K562 (cell line): Measurements from ENCODE around the gene GAD1. TPM values are rescaled to one million over a fixed set of nuclear protein-coding genes. Genes with fewer than 3 reads are reported as not detected.
A peak's percentile ranks its signal among the peaks of the same experiment; 100 is the strongest.

ENCODE experiments used
- ELF1 ChIP-seq: fragments of 200-800 bp; sonication (Bioruptor generic); IDR thresholded peaks from 2 replicates; pipeline ENCODE4 v1.6.1; 2016; ENCODE audit warnings: missing genetic modification characterization, missing compliant biosample characterization
- ETV5 ChIP-seq: sonication (generic); formaldehyde crosslinking; IDR thresholded peaks from 2 replicates; pipeline ENCODE4 v1.4.0; 2020; ENCODE audit warnings: low read depth, mild to moderate bottlenecking, missing genetic modification reagents
- KAT7 ChIP-seq: sonication (generic); formaldehyde crosslinking; IDR thresholded peaks from 2 replicates; pipeline ENCODE4 v1.8.0; 2022; ENCODE audit warnings: missing genetic modification reagents, mild to moderate bottlenecking, borderline replicate concordance
- PHF8 ChIP-seq: fragments of 200-600 bp; sonication (generic); IDR thresholded peaks from 2 replicates; pipeline ENCODE4 v1.6.1; 2012; ENCODE audit warnings: mixed run types, mild to moderate bottlenecking, inconsistent platforms, low read length, moderate library complexity, borderline replicate concordance
- YY1 ChIP-seq, 3 experiments: IDR thresholded peaks; 2 replicates each; pipeline ENCODE4 v1.6.1; 2011; ENCODE audit warnings: low read length in 2 of 3, mild to moderate bottlenecking in 2 of 3, moderate library complexity in 2 of 3, borderline replicate concordance in 1 of 3, control low read depth in 1 of 3, low read depth in 1 of 3; ENCODE audit not compliant: insufficient read depth in 3 of 3, insufficient replicate concordance in 2 of 3, control insufficient read depth in 1 of 3, insufficient read length in 1 of 3; ENCODE audit errors: extremely low read depth in 1 of 3
- ZNF445 ChIP-seq: fragments of 250-450 bp; sonication (Bioruptor Pico); IDR thresholded peaks from 2 replicates; pipeline ENCODE4 v1.4.0; 2020; ENCODE audit warnings: low read depth, mild to moderate bottlenecking, moderate library complexity
- ZNF586 ChIP-seq: fragments of 450-650 bp; formaldehyde crosslinking; conservative IDR thresholded peaks from 2 replicates; pipeline ENCODE4 v1.4.0; 2020; ENCODE audit warnings: mild to moderate bottlenecking, moderate library complexity
- polyA plus RNA-seq, 8 experiments: library from polyadenylated mRNA; depleted of rRNA in 4 of 8; stranded (reverse) in 5 of 8; unstranded in 3 of 8; fragments of >200 nt; fragmentation: Nextera tagmentation in 2 of 8; fragmentation: Illumina TruSeq in 1 of 8; extraction: Ambion mirVana in 2 of 8; extraction: Trizol in 1 of 8; gene quantifications; 2 replicates each; pipeline versions ENCODE4 v1.2.1 to v1.2.3, GENCODE V29; 2011 to 2014; ENCODE audit warnings: inconsistent platforms in 1 of 8, missing spikeins in 1 of 8
- total RNA-seq, 7 experiments: library from RNA; depleted of rRNA in 6 of 7; stranded (reverse); fragments of >200 nt in 6 of 7; fragmentation: Illumina TruSeq in 2 of 7; extraction: Trizol in 2 of 7; gene quantifications; 2 replicates each; pipeline versions ENCODE4 v1.2.1 to v1.2.3, GENCODE V29; 2011 to 2021; ENCODE audit warnings: low replicate concordance in 1 of 7
- TF ChIP-seq, protein P1 (sequence below), 2 experiments: fragments of 450-650 bp; IDR thresholded peaks; 2 replicates each; pipeline ENCODE4 v1.6.1; 2016
- TF ChIP-seq, protein P2 (sequence below): IDR thresholded peaks from 2 replicates; pipeline ENCODE4 v1.6.1; 2011; ENCODE audit warnings: borderline replicate concordance, low read depth, mild to moderate bottlenecking, moderate library complexity, low read length; ENCODE audit not compliant: insufficient read depth, poor library complexity, severe bottlenecking
- TF ChIP-seq, protein P3 (sequence below): fragments of 450-650 bp; formaldehyde crosslinking; IDR thresholded peaks from 2 replicates; pipeline ENCODE4 v1.4.0; 2020; ENCODE audit warnings: mild to moderate bottlenecking, moderate library complexity
- TF ChIP-seq, protein P4 (sequence below), 3 experiments: IDR thresholded peaks in 2 of 3; conservative IDR thresholded peaks in 1 of 3; 2 replicates each; pipeline ENCODE4 v1.5.1; 2011 to 2012; ENCODE audit warnings: low read length in 3 of 3, mild to moderate bottlenecking in 3 of 3, control low read depth in 2 of 3, improper control_type of control experiment in 1 of 3, inconsistent platforms in 1 of 3, low read depth in 1 of 3, mixed read lengths in 1 of 3, moderate library complexity in 1 of 3; ENCODE audit not compliant: insufficient read depth in 2 of 3
- TF ChIP-seq, protein P5 (sequence below), 2 experiments: fragments of 250-450 bp in 1 of 2; fragments of 450-650 bp in 1 of 2; sonication (Bioruptor Pico) in 1 of 2; IDR thresholded peaks; 2 replicates each; pipeline versions ENCODE4 v1.6.1 to v1.8.0; 2016 to 2021; ENCODE audit warnings: mild to moderate bottlenecking in 2 of 2, moderate library complexity in 2 of 2, missing compliant biosample characterization in 1 of 2, missing genetic modification characterization in 1 of 2

Gene GAD1
- total and polyA plus RNA-seq, 9 of the 15 experiments (the other 6 are each of a cell fraction or from before 2014, with no cell fraction given) = 2.7 to 29.1 (median 15.7) TPM

DNA sequence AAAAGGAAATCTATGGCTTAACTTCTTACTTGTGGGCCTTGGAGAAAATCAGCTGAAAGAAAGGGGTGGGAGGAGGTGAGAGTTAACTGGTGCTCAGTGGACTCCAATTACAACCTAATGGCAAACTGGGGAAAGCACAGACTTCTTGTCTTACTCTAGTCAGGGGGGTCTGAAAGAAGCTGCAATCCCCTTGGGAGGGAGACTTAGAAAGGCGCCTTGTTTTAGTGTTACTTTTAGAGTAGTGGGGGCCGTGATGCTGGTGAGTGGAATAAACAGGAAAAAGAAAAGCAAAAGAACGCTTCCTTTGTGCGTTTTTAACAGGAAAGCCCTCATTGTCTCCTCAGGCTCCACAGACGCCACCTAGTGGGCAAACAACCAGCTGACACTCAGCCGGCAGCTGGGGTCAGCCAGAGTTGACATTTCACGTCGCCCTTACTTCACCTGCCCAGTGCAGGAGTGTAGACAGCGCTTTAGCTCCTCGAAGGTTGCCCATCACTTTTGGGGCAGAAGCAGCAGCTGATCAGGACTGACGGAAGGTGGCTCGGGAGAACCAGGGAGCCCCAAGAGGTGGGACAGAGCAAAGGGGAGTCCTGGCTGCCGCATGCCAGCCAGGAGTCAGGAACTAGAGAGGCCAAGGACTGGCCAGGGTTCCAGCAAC is 56.5 kb downstream of the GAD1 start (continued):
- no peak for TF ChIP-seq PHF8
- TF ChIP-seq, protein P1, sequence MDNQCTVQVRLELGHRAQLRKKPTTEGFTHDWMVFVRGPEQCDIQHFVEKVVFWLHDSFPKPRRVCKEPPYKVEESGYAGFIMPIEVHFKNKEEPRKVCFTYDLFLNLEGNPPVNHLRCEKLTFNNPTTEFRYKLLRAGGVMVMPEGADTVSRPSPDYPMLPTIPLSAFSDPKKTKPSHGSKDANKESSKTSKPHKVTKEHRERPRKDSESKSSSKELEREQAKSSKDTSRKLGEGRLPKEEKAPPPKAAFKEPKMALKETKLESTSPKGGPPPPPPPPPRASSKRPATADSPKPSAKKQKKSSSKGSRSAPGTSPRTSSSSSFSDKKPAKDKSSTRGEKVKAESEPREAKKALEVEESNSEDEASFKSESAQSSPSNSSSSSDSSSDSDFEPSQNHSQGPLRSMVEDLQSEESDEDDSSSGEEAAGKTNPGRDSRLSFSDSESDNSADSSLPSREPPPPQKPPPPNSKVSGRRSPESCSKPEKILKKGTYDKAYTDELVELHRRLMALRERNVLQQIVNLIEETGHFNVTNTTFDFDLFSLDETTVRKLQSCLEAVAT (IDR thresholded peaks at IDR 0.05) = 0 out of 4 replicates have a peak, but pooled peaks of 1 of the 2 experiments have one; percentile 21
- TF ChIP-seq KAT7 (CRISPR knock-in tag) = no peak
- TF ChIP-seq, protein P2, sequence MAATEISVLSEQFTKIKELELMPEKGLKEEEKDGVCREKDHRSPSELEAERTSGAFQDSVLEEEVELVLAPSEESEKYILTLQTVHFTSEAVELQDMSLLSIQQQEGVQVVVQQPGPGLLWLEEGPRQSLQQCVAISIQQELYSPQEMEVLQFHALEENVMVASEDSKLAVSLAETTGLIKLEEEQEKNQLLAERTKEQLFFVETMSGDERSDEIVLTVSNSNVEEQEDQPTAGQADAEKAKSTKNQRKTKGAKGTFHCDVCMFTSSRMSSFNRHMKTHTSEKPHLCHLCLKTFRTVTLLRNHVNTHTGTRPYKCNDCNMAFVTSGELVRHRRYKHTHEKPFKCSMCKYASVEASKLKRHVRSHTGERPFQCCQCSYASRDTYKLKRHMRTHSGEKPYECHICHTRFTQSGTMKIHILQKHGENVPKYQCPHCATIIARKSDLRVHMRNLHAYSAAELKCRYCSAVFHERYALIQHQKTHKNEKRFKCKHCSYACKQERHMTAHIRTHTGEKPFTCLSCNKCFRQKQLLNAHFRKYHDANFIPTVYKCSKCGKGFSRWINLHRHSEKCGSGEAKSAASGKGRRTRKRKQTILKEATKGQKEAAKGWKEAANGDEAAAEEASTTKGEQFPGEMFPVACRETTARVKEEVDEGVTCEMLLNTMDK = peak; percentile 53
- TF ChIP-seq ZNF586 = no peak
- TF ChIP-seq ZNF445 (CRISPR knock-in tag) = 0 out of 2 replicates have a peak, but pooled peaks have one; percentile 64
- peak in 1 of 3 experiments; percentile 20 for TF ChIP-seq YY1 (IDR thresholded peaks at IDR 0.05; ENCODE audit: borderline replicate concordance in 1 of 3, control insufficient read depth in 1 of 3, extremely low read depth in 1 of 3, insufficient read depth in 3 of 3, insufficient read length in 1 of 3, insufficient replicate concordance in 2 of 3, low read depth in 1 of 3, low read length in 2 of 3)
- TF ChIP-seq, protein P3, sequence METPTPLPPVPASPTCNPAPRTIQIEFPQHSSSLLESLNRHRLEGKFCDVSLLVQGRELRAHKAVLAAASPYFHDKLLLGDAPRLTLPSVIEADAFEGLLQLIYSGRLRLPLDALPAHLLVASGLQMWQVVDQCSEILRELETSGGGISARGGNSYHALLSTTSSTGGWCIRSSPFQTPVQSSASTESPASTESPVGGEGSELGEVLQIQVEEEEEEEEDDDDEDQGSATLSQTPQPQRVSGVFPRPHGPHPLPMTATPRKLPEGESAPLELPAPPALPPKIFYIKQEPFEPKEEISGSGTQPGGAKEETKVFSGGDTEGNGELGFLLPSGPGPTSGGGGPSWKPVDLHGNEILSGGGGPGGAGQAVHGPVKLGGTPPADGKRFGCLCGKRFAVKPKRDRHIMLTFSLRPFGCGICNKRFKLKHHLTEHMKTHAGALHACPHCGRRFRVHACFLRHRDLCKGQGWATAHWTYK (CRISPR knock-in tag) = no peak
- TF ChIP-seq, protein P4, sequence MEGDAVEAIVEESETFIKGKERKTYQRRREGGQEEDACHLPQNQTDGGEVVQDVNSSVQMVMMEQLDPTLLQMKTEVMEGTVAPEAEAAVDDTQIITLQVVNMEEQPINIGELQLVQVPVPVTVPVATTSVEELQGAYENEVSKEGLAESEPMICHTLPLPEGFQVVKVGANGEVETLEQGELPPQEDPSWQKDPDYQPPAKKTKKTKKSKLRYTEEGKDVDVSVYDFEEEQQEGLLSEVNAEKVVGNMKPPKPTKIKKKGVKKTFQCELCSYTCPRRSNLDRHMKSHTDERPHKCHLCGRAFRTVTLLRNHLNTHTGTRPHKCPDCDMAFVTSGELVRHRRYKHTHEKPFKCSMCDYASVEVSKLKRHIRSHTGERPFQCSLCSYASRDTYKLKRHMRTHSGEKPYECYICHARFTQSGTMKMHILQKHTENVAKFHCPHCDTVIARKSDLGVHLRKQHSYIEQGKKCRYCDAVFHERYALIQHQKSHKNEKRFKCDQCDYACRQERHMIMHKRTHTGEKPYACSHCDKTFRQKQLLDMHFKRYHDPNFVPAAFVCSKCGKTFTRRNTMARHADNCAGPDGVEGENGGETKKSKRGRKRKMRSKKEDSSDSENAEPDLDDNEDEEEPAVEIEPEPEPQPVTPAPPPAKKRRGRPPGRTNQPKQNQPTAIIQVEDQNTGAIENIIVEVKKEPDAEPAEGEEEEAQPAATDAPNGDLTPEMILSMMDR (IDR thresholded peaks at IDR 0.05 in 2 of 3, conservative IDR thresholded peaks at IDR 0.05 in 1 of 3; ENCODE audit: insufficient read depth in 2 of 3, low read depth in 1 of 3, low read length in 3 of 3) = peak; percentile 92 to 98 (median 96)
- TF ChIP-seq, protein P5, sequence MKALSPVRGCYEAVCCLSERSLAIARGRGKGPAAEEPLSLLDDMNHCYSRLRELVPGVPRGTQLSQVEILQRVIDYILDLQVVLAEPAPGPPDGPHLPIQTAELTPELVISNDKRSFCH (CRISPR knock-in tag; IDR thresholded peaks at IDR 0.05) = no peak
- TF ChIP-seq, protein P5 (tag; IDR thresholded peaks at IDR 0.05) = 0 out of 2 replicates have a peak, but pooled peaks have one; percentile 21
- peak; percentile 37; the same call in 1 of the 2 replicates for TF ChIP-seq ETV5 (CRISPR knock-in tag)
- TF ChIP-seq ELF1 (tag) = peak; percentile 51; the same call in 1 of the 2 replicates
